T-helper 17 cell (primary cell): ENCODE data around the gene ABCA9. TPM values are rescaled to one million over a fixed set of nuclear protein-coding genes. Genes with fewer than 3 reads are reported as not detected.
"Not testable (repeated sequence)": the region's sequence is repeated elsewhere in the genome, so short reads cannot be mapped to it uniquely, and the experiment has no call there.

Source experiments
- ATAC-seq: fragments of 150-1000 bp; cut with Tn5 transposase; 2 replicates; pipeline ENCODE4 v1.10.0; 2021; ENCODE audit warnings: mild to moderate bottlenecking, moderate library complexity
- DNase-seq, 3 donors: peaks; one replicate each; pipeline versions ENCODE4 v3.0.0 to v3.0.0-alpha.2; 2020 to 2021
- H3K9me3 ChIP-seq: one replicate; pipeline ENCODE4 v1.7.0; 2013; ENCODE audit warnings: low read length, mild to moderate bottlenecking; ENCODE audit not compliant: control insufficient read depth, poor library complexity, severe bottlenecking
- H3K27ac Mint-ChIP-seq: one replicate; pipeline ENCODE4 v1.8.0; 2022; ENCODE audit warnings: mild to moderate bottlenecking, moderate library complexity, mixed read lengths
- H3K27me3 Mint-ChIP-seq: one replicate; pipeline ENCODE4 v1.8.0; 2022; ENCODE audit warnings: mixed read lengths
- H3K36me3 Mint-ChIP-seq: one replicate; pipeline ENCODE4 v1.8.0; 2022; ENCODE audit warnings: low read depth, mixed read lengths
- H3K4me1 Mint-ChIP-seq: one replicate; pipeline ENCODE4 v1.8.0; 2022; ENCODE audit warnings: mild to moderate bottlenecking, mixed read lengths
- H3K4me3 Mint-ChIP-seq: one replicate; pipeline ENCODE4 v1.8.0; 2022; ENCODE audit warnings: mild to moderate bottlenecking, moderate library complexity, mixed read lengths
- total RNA-seq, 4 donors: library from RNA in 2 of 4; stranded (reverse) in 2 of 4; gene quantifications; one replicate each; pipeline ENCODE4 v1.2.3 and lab custom pipeline; 2022 to 2026

ABCA9 gene
- total RNA-seq, 2 donors from 2014 or later = 0.08 TPM; not detected in 1

- Mint-ChIP-seq H3K4me3 (no peak overlapping the region), H3K27me3 (peaks cover 14% of the 10 kb centered on the region), H3K36me3 (no peaks in the 10 kb centered on the region), H3K27ac (no peak overlapping the region), H3K4me1 (no peaks in the 10 kb centered on the region)
- no peaks in the 10 kb centered on the region for H3K9me3 ChIP-seq
- no peak for ATAC-seq
- no peak for DNase-seq
Observed at GRCh38 chr17:68953340-68953997, 107.3 kb downstream of the ABCA9 start.

DNA sequence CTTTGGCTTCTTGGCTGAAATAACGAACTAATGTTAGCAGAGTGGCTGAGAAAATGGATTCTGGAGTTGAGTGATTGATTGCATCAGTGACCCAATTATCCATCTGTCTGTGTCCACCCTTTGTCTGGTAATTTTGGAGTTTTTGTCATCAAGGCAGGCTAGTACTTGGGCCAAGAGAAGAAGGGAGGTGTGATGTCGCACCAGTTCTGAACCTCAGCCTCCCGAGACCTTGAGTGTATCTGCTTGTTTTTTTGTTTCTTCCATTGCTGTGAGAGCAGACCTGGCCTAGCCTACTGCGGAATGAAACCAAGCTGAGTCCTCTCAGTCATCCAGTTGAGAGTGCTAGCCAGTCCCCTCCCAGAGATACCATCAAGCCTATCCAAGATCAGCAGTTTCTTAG lies 110.0 kb downstream of the ABCA9 start:
- Mint-ChIP-seq H3K27ac (no peak overlapping the region), H3K4me1 (no peaks in the 10 kb centered on the region)

GRCh38 chr17:68947868-68948267 lies 112.9 kb downstream of the ABCA9 start:
- H3K27ac Mint-ChIP-seq, DNase-seq, H3K4me1 Mint-ChIP-seq, H3K36me3 Mint-ChIP-seq, H3K9me3 ChIP-seq, ATAC-seq, H3K4me3 Mint-ChIP-seq, H3K27me3 Mint-ChIP-seq: not testable (repeated sequence)

More for the DNA sequence above, 110.0 kb downstream of the ABCA9 start:
- Mint-ChIP-seq H3K4me3 (no peak overlapping the region), H3K27me3 (peaks cover 14% of the 10 kb centered on the region), H3K36me3 (no peaks in the 10 kb centered on the region)
- DNase-seq (no peak), ATAC-seq (no peak)
- H3K9me3 ChIP-seq = no peaks in the 10 kb centered on the region

DNA sequence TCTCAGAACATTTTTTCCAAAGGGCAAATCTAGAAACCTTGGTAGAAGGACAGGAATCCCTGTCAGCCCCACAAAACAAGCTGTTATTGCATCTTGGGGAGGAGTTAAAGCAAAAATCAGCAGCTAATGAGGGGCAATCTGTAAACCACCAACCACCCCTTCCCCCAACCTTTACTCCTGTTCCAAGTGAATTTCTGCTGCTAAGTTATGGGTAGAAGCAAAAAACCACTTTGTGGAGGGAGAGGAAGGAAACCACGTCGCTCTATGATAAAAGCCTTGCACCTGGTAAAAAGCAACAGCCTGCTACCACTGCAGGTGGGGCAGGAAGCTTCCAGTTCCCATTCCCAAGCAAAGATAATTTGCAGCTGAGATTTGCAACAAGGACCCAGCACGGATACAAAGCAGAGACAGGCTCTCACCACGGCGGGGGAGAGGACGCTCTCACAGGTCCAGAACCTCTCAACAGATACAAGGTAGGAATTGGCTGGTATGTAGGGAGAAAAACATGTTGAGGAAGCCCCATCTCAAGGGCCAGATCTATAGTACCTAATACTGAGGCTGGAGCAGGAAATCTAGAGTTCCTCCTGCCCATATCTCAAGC lies 116.2 kb downstream of the ABCA9 start:
- ATAC-seq = no peak
- no peaks in the 10 kb centered on the region for H3K4me1 Mint-ChIP-seq
- no peak overlapping the region for H3K4me3 Mint-ChIP-seq
- no peaks in the 10 kb centered on the region for H3K36me3 Mint-ChIP-seq
- H3K27ac Mint-ChIP-seq = no peak overlapping the region
- H3K9me3 ChIP-seq = no peaks in the 10 kb centered on the region
- H3K27me3 Mint-ChIP-seq = peaks cover 7% of the 10 kb centered on the region
- DNase-seq = no peak

- not testable (repeated sequence) for H3K4me3 Mint-ChIP-seq, ATAC-seq, DNase-seq, H3K9me3 ChIP-seq, H3K4me1 Mint-ChIP-seq, H3K27ac Mint-ChIP-seq, H3K36me3 Mint-ChIP-seq
- peaks cover 13% of the 10 kb centered on the region for H3K27me3 Mint-ChIP-seq
Observed at GRCh38 chr17:68943812-68944182, 116.9 kb downstream of the ABCA9 start.

GRCh38 chr17:68943123-68943811 lies 117.5 kb downstream of the ABCA9 start:
- no peak for ATAC-seq
- peaks cover 13% of the 10 kb centered on the region for H3K27me3 Mint-ChIP-seq
- H3K9me3 ChIP-seq = no peaks in the 10 kb centered on the region
- no peak overlapping the region for H3K4me3 Mint-ChIP-seq
- H3K27ac Mint-ChIP-seq = no peak overlapping the region
- no peaks in the 10 kb centered on the region for H3K4me1 Mint-ChIP-seq
- DNase-seq = no peak
- no peaks in the 10 kb centered on the region for H3K36me3 Mint-ChIP-seq

DNA sequence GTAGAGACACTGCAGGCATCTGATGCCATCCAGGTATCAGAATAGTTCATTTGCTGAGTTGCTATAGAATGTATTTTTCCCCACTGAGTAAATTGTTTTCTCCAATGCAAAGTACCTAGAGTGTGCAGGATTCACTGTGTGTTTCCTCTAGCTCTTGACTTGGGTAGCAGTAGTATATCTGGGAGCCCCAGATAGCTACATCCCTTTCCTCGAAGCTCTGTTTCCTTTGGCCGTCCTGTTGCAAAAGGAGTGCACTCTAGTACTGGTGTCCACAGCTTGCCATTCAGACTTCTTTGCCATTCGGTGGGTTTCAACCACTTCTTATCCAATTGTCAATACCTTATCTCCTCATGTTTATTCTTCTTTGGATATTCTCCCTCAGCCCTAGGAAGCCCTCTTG lies 118.3 kb downstream of the ABCA9 start:
- Mint-ChIP-seq H3K36me3 (no peaks in the 10 kb centered on the region), H3K4me1 (no peaks in the 10 kb centered on the region), H3K4me3 (no peak overlapping the region), H3K27me3 (peaks cover 13% of the 10 kb centered on the region), H3K27ac (no peak overlapping the region)
- no peaks in the 10 kb centered on the region for H3K9me3 ChIP-seq
- ATAC-seq (no peak), DNase-seq (no peak)

DNA sequence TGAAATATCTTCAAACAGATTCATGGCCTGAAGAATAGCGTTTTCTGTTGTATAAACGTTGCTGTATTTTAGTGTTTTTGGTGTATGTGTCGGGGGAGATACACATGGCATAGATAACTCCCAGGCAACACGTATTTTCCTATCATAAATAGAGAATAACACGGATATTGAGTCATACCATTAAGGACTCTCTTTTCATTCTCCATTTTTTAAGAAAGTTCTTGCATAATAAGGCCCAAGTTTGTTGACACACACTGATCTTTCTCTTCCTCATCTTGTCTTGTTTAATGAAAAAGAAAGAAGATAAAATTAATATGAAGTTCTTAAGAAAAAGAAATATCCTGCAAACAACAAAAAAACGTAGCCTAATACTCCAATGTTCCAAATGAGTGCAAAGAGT lies 119.0 kb downstream of the ABCA9 start:
- Mint-ChIP-seq H3K4me1 (no peaks in the 10 kb centered on the region), H3K27ac (no peak overlapping the region), H3K4me3 (no peak overlapping the region), H3K36me3 (no peaks in the 10 kb centered on the region), H3K27me3 (peaks cover 13% of the 10 kb centered on the region)
- DNase-seq = no peak
- no peak for ATAC-seq
- no peaks in the 10 kb centered on the region for H3K9me3 ChIP-seq

DNA sequence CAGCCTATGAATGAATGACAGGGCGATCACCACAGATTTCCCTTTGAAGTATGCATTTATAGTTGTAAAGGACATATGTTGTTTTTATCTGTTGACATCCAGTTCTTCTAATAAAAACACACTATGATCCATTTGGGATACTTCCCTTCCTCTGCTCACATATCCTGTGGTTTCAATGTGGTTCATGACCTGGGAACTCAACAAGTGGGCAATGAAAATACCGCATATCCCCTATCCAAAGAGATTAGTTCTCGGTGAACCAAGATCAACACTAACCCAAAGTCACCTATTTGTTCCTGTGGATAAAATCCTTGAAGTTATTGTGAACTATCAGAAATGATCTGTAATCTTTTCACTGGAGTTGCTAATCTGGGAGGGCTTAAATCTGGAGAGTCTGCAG lies 121.5 kb downstream of the ABCA9 start:
- Mint-ChIP-seq H3K4me1 (no peaks in the 10 kb centered on the region), H3K36me3 (no peaks in the 10 kb centered on the region), H3K4me3 (no peak overlapping the region), H3K27ac (no peak overlapping the region), H3K27me3 (peaks cover 22% of the 10 kb centered on the region)
- DNase-seq = no peak
- H3K9me3 ChIP-seq = no peaks in the 10 kb centered on the region
- ATAC-seq = no peak

DNA sequence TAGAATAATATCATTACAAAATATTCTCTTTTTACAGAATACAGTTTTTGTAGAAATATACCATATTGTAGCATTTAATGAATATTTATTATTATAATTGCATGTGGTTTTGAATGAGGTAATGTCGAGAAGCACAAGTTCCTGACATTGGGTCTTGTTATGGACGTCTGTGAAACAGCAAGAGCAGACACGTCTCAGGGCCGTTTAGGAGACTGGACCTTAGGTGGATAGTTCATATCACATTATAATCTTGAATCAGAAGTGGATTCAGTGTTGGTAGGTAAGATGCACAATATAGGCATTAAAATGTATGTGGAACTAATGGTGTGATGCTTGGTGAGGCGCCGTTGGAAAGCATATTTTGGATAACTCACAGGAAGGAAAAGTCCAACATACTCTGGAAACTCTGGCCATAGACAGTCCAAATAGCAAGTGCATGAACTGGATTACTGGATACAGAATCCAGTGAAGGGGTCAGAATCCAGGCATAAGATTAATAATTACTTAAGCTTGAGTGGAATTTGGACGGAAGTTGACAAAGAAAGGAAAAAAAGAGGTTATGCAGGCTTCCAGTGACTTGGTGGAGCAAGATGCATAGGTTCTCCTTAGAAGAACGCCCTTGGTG lies 122.7 kb downstream of the ABCA9 start:
- Mint-ChIP-seq H3K36me3 (no peaks in the 10 kb centered on the region), H3K27me3 (peaks cover 22% of the 10 kb centered on the region), H3K4me1 (no peaks in the 10 kb centered on the region), H3K4me3 (no peak overlapping the region), H3K27ac (no peak overlapping the region)
- ATAC-seq (no peak), DNase-seq (no peak)
- H3K9me3 ChIP-seq = no peaks in the 10 kb centered on the region

DNA sequence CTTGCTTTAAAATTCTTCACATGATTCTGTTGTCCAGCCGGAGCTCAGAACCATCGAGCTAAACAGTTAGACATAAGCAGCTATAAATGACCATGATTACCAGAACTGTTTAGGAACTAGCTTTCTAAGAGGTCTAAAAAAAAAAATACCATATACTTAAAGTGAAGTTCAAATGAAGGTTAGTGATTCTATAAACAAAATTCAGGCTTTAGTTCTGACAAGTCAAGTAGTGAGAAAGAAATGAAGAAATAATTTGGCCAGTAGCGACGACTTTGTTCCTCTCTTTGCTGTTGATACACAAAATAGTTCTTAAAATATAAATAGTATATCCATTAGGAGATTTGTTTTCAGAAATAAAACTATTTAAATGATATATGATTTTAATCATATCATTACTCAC lies 133.2 kb downstream of the ABCA9 start:
- Mint-ChIP-seq H3K4me1 (no peaks in the 10 kb centered on the region), H3K27ac (no peak overlapping the region), H3K36me3 (no peaks in the 10 kb centered on the region), H3K4me3 (no peak overlapping the region), H3K27me3 (peaks cover 6% of the 10 kb centered on the region)
- no peak for DNase-seq
- no peak for ATAC-seq
- H3K9me3 ChIP-seq = no peaks in the 10 kb centered on the region

- no peak for ATAC-seq
- Mint-ChIP-seq H3K27ac (no peak overlapping the region), H3K4me3 (no peak overlapping the region), H3K36me3 (no peaks in the 10 kb centered on the region), H3K4me1 (no peaks in the 10 kb centered on the region), H3K27me3 (peaks cover 6% of the 10 kb centered on the region)
- DNase-seq = no peak
- no peaks in the 10 kb centered on the region for H3K9me3 ChIP-seq
Observed at GRCh38 chr17:68924793-68925720, 135.7 kb downstream of the ABCA9 start.
